GM18517 (cell line): Measurements from ENCODE around the gene CEBPE.
A peak's percentile ranks its signal among the peaks of the same experiment; 100 is the strongest.
"Not testable (repeated sequence)": the region's sequence is repeated elsewhere in the genome, so short reads cannot be mapped to it uniquely, and the experiment has no call there.

Experiments used
- ATAC-seq: cut with Tn5 transposase; IDR thresholded peaks from one replicate; pipeline ENCODE4 v1.9.1; 2021; ENCODE audit warnings: mild to moderate bottlenecking, moderate library complexity; ENCODE audit not compliant: unreplicated experiment

The CEBPE gene

DNA sequence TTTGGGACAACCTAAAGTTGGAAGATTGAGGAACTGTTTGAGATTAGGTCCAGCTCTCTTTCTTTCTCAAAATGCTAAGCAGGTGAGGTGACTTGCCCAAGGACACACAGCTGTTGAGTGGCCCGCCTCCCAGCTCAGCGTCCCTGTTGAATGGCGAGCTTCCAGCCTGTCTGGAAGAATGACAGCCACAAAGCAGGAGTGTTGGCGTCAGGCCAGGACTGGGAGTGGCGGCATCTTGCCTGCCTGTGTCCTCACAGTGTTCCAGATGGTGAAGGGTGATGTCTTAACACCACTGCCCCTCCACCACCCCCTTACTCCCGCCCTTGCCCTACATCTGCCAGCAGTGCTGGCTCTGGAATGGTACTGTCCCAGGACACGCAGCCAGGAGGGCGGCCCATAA is 4.4 kb upstream of the CEBPE start:
- ATAC-seq = no peak

DNA sequence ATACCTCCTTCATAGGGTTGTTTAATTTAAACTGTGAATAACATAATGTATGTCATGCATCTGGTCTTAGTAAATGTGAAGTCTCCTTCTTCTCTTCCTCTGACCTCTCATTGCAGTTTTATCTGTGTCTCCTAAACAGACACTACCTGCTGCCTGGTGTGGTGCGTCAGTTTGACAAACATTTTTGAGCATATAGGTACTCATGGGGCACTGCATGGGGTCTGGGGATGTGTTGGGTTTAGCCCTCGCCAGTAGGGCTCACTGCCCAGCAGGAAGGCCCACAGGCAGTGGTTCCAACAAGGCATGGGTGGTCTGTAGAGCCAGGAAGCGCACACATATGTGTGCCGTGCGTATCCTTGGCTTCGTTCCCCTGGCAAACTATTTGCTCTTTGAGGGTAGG is 3.0 kb upstream of the CEBPE start:
- ATAC-seq = no peak

GRCh38 chr14:23121361-23121771 is 2.3 kb upstream of the CEBPE start:
- ATAC-seq = no peak

DNA sequence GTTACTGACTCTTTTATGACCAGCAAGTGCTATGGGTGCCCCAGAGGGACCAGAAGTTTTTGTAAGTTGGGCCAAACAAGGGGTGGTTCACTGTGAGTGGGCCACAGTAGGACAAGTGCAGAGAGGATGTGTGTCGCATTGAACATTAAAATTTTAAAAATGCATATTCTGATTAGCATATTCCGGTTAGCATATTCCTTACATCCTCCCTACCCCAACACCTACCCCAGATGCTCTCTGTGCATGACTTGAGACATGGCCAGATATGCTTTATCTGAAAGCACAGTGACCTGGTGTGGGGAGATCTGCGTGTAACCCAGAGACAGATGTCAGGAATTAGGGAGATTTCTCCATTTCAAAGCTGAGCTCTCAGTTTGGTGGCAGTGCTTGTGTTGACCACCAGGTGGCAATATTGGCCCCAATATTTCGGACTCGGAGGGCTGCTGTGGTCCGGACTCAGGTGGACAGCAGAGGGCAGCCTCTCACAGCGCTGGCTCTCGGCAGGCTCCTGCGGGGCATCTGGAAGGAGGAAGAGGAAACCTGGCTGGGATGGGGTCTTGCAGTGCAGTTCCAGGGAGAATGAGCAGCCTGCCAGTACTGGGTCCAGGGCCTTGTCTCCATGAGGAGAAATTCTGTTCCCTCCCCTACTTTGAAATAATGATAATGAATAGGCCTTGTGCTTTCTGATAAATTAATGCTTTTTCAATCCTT is 1.6 kb upstream of the CEBPE start:
- ATAC-seq = peak; percentile 71

DNA sequence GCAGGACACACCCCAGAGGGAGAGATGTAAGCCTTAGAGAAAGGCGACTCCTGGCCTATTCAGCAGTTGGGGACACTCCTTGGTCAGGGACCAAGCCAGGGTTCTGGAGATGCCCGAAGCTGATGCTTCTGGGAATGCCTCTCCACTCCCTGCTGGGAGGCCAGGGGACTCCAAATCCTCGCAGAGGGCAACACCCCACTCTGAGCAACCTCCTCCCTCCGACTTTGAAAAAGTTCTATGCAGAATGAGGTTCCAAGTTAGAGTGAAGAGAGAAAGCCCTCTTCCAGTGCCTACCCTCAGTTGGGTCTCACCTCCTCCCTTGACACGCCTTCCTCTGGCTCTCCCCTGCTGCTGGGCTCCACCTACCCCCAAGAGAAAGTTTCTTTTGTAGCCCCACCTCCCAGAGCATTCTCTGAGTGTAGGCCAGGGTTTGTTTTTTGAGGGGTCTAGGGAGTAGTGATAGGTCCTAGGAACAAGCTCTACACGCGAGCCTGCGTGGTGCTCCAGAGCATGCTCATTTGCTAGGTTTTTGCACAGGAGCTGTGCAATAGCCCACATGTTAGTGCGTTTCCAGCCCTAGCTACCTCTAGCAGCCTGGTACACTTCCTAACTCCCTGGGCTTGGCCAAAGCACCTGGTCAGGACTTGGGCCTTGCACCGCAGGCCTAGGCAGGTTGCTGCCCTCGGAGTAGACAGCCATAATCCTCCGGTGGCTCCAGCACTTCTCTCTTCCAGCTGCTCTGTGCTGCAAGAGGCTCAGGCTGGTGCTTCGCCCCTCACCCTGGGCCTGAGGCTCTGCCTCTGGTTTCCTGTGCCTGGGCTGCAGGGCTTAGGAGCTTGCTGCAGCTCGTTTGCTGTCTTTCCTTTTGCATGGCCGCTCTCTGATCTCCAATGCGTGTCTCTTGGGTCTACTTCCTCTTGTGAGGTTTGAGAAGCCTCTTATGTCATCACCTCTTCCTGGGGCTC is 590 bp upstream of the CEBPE start:
- no peak for ATAC-seq

DNA sequence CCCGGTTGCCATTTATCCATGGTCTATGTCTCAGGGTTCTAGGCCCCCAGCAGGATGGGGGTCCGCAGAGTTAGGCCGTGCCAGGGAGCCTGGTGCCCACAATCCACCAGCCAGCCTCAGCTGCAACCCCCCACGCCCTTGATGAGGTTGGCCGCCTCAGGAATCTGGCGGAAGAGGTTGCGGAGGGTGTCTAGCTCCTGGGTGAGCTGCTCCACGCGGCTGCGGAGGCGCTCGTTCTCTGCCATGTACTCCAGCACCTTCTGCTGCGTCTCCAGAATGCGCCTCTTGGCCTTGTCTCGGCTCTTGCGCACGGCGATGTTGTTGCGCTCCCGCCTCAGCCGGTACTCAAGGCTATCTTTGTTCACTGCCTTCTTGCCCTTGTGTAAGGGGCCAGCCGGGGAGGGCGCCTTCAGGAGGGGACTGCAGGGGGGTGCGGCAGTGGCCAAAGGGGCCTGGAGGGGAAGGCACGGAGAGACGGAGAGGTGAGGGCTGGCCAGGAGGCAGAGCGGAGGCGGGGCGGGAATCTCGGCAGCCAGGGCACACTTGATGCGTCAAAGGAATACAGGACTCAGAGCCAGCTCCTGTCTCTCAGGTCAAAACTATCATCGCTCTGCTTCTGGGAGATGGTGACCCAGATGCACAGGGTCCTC is 1.6 kb downstream of the CEBPE start:
- ATAC-seq = no peak

- ATAC-seq = no peak
Observed at GRCh38 chr14:23115918-23116317, 3.1 kb downstream of the CEBPE start.

DNA sequence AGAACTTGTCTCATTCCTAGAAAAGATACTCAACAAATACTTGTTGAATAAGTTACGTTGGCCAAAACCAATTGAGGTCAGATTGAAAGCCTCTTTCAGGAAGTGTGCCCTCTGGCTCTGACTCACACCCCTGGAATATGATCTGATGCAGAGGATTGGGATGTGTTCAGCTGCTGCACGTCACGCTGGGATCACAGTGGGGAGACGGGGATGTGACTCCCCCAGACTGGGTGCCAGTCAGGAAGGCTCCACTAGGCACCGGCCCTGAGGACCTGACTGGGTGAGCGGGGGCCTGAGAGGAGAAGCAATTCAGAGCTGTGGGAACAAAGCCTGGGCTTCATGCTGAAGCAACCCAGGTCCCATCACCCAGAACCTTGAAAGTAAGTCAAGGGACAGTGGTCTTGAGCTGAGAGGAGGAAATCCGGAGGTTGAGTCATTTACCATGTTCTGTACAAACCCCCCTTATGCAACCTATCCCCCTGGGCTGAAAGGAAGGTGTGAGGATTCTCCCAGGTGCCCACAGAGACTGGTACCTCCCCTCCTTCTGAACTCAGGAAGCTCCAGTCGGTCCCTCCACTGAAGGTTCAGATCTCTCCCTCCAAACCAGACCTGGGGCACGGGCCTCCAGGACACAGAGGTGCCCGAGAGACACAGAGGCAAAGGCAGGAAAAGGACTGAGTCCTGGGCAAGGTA is 3.9 kb downstream of the CEBPE start:
- ATAC-seq = no peak

DNA sequence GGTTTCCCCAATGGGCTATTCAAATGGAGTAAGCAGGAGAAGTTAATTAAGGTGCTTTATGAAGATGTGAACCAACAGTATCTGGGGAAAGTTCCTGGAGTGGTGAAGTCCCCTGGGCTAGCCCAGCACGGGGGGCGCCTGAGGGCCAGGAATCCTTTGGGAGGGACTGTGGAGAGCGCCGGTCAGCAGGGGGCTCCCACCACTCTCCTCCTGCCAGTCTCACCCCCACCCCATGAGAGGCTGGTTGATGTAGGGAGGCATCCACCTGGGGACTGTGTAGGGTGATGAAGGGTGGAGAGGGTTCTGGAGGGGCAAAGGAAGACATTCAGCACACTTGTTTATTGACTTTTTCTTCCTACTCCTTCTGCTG is 4.4 kb downstream of the CEBPE start:
- no peak for ATAC-seq

- ATAC-seq = no peak
Observed at GRCh38 chr14:23114120-23114458, 5.0 kb downstream of the CEBPE start.

DNA sequence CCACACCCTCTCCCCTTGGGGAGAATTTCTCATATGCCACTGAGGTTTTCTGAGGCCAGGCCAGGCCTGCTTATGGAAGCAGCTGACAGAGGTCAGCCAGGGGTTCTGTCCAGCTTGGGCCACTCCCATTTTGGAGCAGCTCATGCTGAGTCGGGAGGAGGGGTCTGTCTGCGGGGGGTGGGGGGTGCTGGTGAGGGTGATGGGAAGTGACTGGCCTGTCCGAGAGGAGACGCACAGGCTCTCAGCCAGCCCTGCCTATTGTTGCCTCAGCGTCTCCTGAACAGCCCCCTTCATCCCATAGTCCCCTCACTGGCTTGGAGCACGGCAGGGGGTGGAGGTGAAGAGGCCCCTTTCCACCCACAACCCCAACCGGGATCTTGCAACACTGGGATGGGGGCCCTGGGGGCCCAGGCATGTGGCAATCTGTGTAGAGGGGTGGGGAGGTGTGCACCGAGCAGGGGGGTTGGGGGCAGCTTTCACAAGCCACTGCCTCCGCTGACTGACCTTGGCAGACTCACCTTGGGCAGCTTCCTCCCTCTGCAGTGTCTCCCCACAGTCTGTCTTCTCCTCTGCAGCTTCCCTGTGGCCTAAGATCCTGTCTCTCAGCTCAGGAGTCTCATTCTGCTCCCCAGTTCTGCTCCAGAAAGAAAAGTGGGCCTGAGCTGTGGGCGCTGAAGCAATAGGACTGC is 5.5 kb downstream of the CEBPE start:
- ATAC-seq = no peak

DNA sequence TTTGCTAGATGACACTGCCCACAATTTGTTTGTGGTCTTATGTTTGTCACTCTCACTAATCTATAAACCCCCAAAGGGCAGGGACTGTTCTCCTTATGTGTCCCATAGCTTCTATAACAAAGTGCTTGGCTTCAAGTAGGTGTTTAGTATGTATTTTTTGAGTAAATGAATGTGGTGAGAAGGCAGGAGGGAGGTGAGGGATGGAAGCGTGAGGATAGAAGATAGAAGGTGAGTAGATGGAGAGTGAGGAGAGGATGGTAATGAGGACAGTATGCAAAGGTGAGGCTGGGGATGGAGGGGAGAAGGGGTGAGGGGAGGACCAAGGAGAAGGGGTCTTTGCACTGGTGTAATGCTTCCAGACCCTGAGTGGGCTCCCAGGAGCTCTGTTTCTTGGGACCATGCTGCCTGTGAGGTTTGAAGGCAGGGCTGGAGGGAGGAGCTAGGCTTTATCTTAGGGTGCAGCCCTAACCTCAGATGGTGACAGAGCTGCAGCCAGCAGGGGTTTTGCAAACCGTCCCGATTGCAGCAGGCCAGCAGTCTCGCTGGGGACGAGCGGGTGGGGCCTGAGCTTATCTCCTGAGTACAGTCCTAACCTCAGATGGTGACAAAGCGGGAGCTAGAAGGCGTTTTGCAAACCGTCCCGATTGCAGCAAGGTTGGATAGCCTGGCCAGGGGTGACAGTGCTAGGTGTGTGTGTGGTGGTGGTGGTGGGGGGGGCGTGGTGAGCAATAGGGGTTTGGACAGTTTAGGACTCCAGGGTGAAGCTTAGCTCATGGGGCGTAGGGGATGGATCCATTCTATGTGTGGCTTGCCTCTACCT is 6.5 kb downstream of the CEBPE start:
- ATAC-seq = no peak

GRCh38 chr14:23110579-23111365 is 8.3 kb downstream of the CEBPE start:
- no peak for ATAC-seq

- ATAC-seq = no peak
Observed at GRCh38 chr14:23109769-23110168, 9.3 kb downstream of the CEBPE start.

- ATAC-seq = not testable (repeated sequence)
Observed at GRCh38 chr14:23108169-23108568, 10.9 kb downstream of the CEBPE start.

DNA sequence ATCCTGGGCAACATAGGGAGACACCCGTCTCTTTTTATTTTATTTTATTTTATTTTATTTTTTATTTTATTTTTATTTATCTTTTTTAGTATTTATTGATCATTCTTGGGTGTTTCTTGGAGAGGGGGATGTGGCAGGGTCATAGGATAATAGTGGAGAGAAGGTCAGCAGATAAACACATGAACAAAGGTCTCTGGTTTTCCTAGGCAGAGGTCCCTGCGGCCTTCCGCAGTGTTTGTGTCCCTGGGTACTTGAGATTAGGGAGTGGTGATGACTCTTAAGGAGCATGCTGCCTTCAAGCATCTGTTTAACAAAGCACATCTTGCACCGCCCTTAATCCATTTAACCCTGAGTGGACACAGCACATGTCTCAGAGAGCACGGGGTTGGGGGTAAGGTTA is 11.4 kb downstream of the CEBPE start:
- ATAC-seq = not testable (repeated sequence)

- ATAC-seq = no peak
Observed at GRCh38 chr14:23106747-23107045, 12.4 kb downstream of the CEBPE start.

GRCh38 chr14:23105348-23105824 is 13.7 kb downstream of the CEBPE start:
- ATAC-seq = no peak
